Keratinocyte (primary cell): Measurements from ENCODE around the gene GPC3. TPM values are rescaled to one million over a fixed set of nuclear protein-coding genes. Genes with fewer than 3 reads are reported as not detected.

Experiments used
- DNase-seq: peaks from one replicate; pipeline ENCODE4 v3.0.0-alpha.2; 2011; ENCODE audit warnings: low read depth, missing footprints, low spot score
- FAIRE-seq: peaks from 2 replicates; lab custom pipeline; 2011; peaks lifted over from hg19 to GRCh38; lab: Jason Lieb, UNC
- H2AFZ ChIP-seq: 2 replicates; pipeline ENCODE4 v1.6.0; 2012; ENCODE audit warnings: low read length, control low read depth, inconsistent platforms; ENCODE audit not compliant: control insufficient read depth
- H3K27ac ChIP-seq: 2 replicates; pipeline ENCODE4 v1.5.1; 2011; ENCODE audit warnings: low read length; ENCODE audit not compliant: control insufficient read depth, insufficient read depth
- H3K27me3 ChIP-seq: 3 replicates; pipeline ENCODE4 v1.6.0; 2011; ENCODE audit warnings: low read length; ENCODE audit not compliant: control insufficient read depth, insufficient read depth; ENCODE audit errors: extremely low read depth
- H3K36me3 ChIP-seq, 2 experiments: 2 replicates in 1 of 2; 3 replicates in 1 of 2; pipeline ENCODE4 v1.5.1; 2011; ENCODE audit warnings: low read length in 2 of 2, mild to moderate bottlenecking in 1 of 2; ENCODE audit not compliant: control insufficient read depth in 2 of 2, insufficient read depth in 2 of 2; ENCODE audit errors: extremely low read depth in 1 of 2
- H3K4me1 ChIP-seq: 3 replicates; pipeline ENCODE4 v1.5.1; 2011; ENCODE audit warnings: low read length; ENCODE audit not compliant: control insufficient read depth, insufficient read depth; ENCODE audit errors: extremely low read depth
- H3K4me2 ChIP-seq: 3 replicates; pipeline ENCODE4 v1.6.0; 2011; ENCODE audit warnings: low read depth, low read length; ENCODE audit not compliant: control insufficient read depth, insufficient read depth; ENCODE audit errors: extremely low read depth
- H3K4me3 ChIP-seq, 3 experiments: fragments of 200-600 bp in 1 of 3; sonication (generic) in 1 of 3; 2 replicates in 2 of 3; 3 replicates in 1 of 3; pipeline ENCODE4 v1.5.1; 2011 to 2016; ENCODE audit warnings: low read length in 3 of 3, mild to moderate bottlenecking in 3 of 3, control low read depth in 2 of 3, inconsistent platforms in 1 of 3, low read depth in 1 of 3, mixed read lengths in 1 of 3, mixed run types in 1 of 3, moderate library complexity in 1 of 3; ENCODE audit not compliant: control insufficient read depth in 2 of 3, insufficient read depth in 2 of 3; ENCODE audit errors: extremely low read depth in 1 of 3
- H3K79me2 ChIP-seq: 2 replicates; pipeline ENCODE4 v1.6.0; 2012; ENCODE audit warnings: low read length; ENCODE audit not compliant: control insufficient read depth, insufficient read depth
- H3K9ac ChIP-seq: 3 replicates; pipeline ENCODE4 v1.6.0; 2011; ENCODE audit warnings: low read length; ENCODE audit not compliant: control insufficient read depth, insufficient read depth; ENCODE audit errors: extremely low read depth
- H3K9me1 ChIP-seq: 3 replicates; pipeline ENCODE4 v1.6.0; 2011; ENCODE audit warnings: low read length; ENCODE audit not compliant: control insufficient read depth, insufficient read depth; ENCODE audit errors: extremely low read depth
- H3K9me3 ChIP-seq: 2 replicates; pipeline ENCODE4 v1.5.1; 2012; ENCODE audit warnings: low read depth, low read length; ENCODE audit not compliant: control insufficient read depth
- H4K20me1 ChIP-seq: 3 replicates; pipeline ENCODE4 v1.6.0; 2011; ENCODE audit warnings: low read length; ENCODE audit not compliant: control insufficient read depth, insufficient read depth; ENCODE audit errors: extremely low read depth
- EZH2 ChIP-seq: IDR thresholded peaks from one replicate; pipeline ENCODE4 v1.6.1; 2012; ENCODE audit warnings: inconsistent platforms, mild to moderate bottlenecking, low read length, moderate library complexity
- dilution Hi-C: fragments of 300-500 bp; cut with MboI; formaldehyde crosslinking; loops from one replicate; pipeline ENCODE4 v1.7.0; 2020; ENCODE audit warnings: low sequenced_read_pairs; ENCODE audit not compliant: extremely low pct_ligation_motif_present
- polyA plus RNA-seq, 5 experiments: library from polyadenylated mRNA; depleted of rRNA in 3 of 5; stranded (reverse) in 3 of 5; stranded (forward) in 1 of 5; unstranded in 1 of 5; fragments of >200 nt; gene quantifications; 1 replicate in 1 of 5; 2 replicates in 3 of 5; 3 replicates in 1 of 5; pipeline versions ENCODE4 v1.2.1 to v1.2.3, GENCODE V29; 2011 to 2012; ENCODE audit warnings: missing spikeins in 2 of 5, low read depth in 1 of 5, low replicate concordance in 1 of 5
- TF ChIP-seq, protein P1 (sequence below), 3 experiments: IDR thresholded peaks in 1 of 3; conservative IDR thresholded peaks in 1 of 3; optimal IDR thresholded peaks in 1 of 3; 2 replicates in 2 of 3; 3 replicates in 1 of 3; pipeline versions ENCODE3 to v1.5.1; 2011; ENCODE audit warnings: low read length in 3 of 3, mild to moderate bottlenecking in 3 of 3, moderate library complexity in 2 of 3, control low read depth in 1 of 3, inconsistent platforms in 1 of 3; ENCODE audit not compliant: insufficient read depth in 2 of 3; ENCODE audit errors: extremely low read depth in 1 of 3

Gene GPC3
- polyA plus RNA-seq, 1 donor (not counting 4 experiments of a cell fraction or from before 2014, with no cell fraction given), result 0.03 TPM

GRCh38 chrX:133561251-133561650 lies 424.1 kb downstream of the GPC3 start:
- TF ChIP-seq, protein P1, sequence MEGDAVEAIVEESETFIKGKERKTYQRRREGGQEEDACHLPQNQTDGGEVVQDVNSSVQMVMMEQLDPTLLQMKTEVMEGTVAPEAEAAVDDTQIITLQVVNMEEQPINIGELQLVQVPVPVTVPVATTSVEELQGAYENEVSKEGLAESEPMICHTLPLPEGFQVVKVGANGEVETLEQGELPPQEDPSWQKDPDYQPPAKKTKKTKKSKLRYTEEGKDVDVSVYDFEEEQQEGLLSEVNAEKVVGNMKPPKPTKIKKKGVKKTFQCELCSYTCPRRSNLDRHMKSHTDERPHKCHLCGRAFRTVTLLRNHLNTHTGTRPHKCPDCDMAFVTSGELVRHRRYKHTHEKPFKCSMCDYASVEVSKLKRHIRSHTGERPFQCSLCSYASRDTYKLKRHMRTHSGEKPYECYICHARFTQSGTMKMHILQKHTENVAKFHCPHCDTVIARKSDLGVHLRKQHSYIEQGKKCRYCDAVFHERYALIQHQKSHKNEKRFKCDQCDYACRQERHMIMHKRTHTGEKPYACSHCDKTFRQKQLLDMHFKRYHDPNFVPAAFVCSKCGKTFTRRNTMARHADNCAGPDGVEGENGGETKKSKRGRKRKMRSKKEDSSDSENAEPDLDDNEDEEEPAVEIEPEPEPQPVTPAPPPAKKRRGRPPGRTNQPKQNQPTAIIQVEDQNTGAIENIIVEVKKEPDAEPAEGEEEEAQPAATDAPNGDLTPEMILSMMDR (optimal IDR thresholded peaks at IDR 0.05 in 1 of 3, IDR thresholded peaks at IDR 0.05 in 1 of 3, conservative IDR thresholded peaks at IDR 0.05 in 1 of 3; ENCODE audit: extremely low read depth in 1 of 3, insufficient read depth in 2 of 3, low read length in 3 of 3), result no peak
- TF ChIP-seq EZH2, result no peak
- Histone ChIP-seq H3K36me3 (no peaks in the 10 kb centered on the region), H3K9me3 (no peaks in the 10 kb centered on the region), H3K4me3 (no peak overlapping the region), H3K79me2 (no peaks in the 10 kb centered on the region), H3K9ac (no peak overlapping the region), H3K4me2 (no peak overlapping the region), H2AFZ (no peak overlapping the region), H3K27ac (no peak overlapping the region), H3K27me3 (no peaks in the 10 kb centered on the region), H4K20me1 (no peaks in the 10 kb centered on the region), H3K4me1 (no peaks in the 10 kb centered on the region), H3K9me1 (no peaks in the 10 kb centered on the region)
- FAIRE-seq (no peak), DNase-seq (no peak)
- dilution Hi-C loops, result no loop called here

DNA sequence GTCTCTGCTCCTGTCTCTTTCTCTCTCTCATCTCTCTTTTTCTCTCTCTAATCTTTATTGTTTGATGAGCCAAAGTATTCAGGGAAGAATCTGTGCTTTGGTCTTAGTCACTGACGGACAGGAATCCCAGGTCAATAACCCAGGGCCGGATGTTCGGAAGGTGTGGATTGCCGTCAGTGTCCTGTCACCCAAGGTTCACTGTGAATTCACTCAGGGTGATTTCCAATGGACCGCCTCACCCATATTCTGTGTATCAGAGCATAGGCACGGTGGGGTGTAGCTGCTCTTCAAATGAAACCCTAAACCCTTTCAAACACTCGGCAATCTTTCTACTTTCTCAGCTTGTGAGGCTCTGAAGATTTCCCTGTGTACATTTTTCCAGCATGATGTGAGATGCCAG lies 425.5 kb downstream of the GPC3 start:
- no peaks in the 10 kb centered on the region for H3K79me2 ChIP-seq
- no peak for DNase-seq
- no peaks in the 10 kb centered on the region for H3K4me1 ChIP-seq
- no peak overlapping the region for H3K9ac ChIP-seq
- no peak overlapping the region for H2AFZ ChIP-seq
- peaks cover 2% of the 10 kb centered on the region for H3K9me3 ChIP-seq
- FAIRE-seq, result no peak
- H3K36me3 ChIP-seq, result no peaks in the 10 kb centered on the region
- H3K4me2 ChIP-seq, result no peak overlapping the region
- H3K9me1 ChIP-seq, result no peaks in the 10 kb centered on the region
- no peaks in the 10 kb centered on the region for H3K27me3 ChIP-seq
- dilution Hi-C loops, result no loop called here
- no peak overlapping the region for H3K27ac ChIP-seq
- no peaks in the 10 kb centered on the region for H4K20me1 ChIP-seq
- TF ChIP-seq EZH2, result no peak
- TF ChIP-seq, protein P1 (optimal IDR thresholded peaks at IDR 0.05 in 1 of 3, IDR thresholded peaks at IDR 0.05 in 1 of 3, conservative IDR thresholded peaks at IDR 0.05 in 1 of 3; ENCODE audit: extremely low read depth in 1 of 3, insufficient read depth in 2 of 3, low read length in 3 of 3), result no peak
- no peak overlapping the region for H3K4me3 ChIP-seq
